HEK293T (cell line): ENCODE measurements around the gene TIMM22.

Source experiments
- BHLHE40 ChIP-seq: fragments of 450-650 bp; IDR thresholded peaks from 2 replicates; pipeline ENCODE4 v1.6.1; 2016; ENCODE audit warnings: mild to moderate bottlenecking, moderate library complexity, borderline replicate concordance
- CTBP1 ChIP-seq: fragments of 450-650 bp; IDR thresholded peaks from 2 replicates; pipeline ENCODE4 v1.6.1; 2016; ENCODE audit warnings: borderline replicate concordance
- FOXA1 ChIP-seq: fragments of 450-650 bp; IDR thresholded peaks from 2 replicates; pipeline ENCODE4 v1.6.1; 2016; ENCODE audit warnings: mild to moderate bottlenecking
- FOXK2 ChIP-seq: fragments of 450-650 bp; IDR thresholded peaks from 2 replicates; pipeline ENCODE4 v1.6.1; 2016; ENCODE audit warnings: mild to moderate bottlenecking
- FOXM1 ChIP-seq: fragments of 450-650 bp; IDR thresholded peaks from 2 replicates; pipeline ENCODE4 v1.6.1; 2017; ENCODE audit warnings: mild to moderate bottlenecking, borderline replicate concordance
- HDGF ChIP-seq: fragments of 450-650 bp; IDR thresholded peaks from 2 replicates; pipeline ENCODE4 v1.6.1; 2017; ENCODE audit warnings: antibody characterized with exemption, borderline replicate concordance
- LEF1 ChIP-seq: fragments of 450-650 bp; IDR thresholded peaks from 2 replicates; pipeline ENCODE4 v1.6.1; 2017; ENCODE audit warnings: mild to moderate bottlenecking, borderline replicate concordance
- NFRKB ChIP-seq: fragments of 450-650 bp; IDR thresholded peaks from 2 replicates; pipeline ENCODE4 v1.6.1; 2016; ENCODE audit warnings: mild to moderate bottlenecking, moderate library complexity
- PKNOX1 ChIP-seq: fragments of 450-650 bp; IDR thresholded peaks from 2 replicates; pipeline ENCODE4 v1.6.1; 2016
- SUZ12 ChIP-seq: fragments of 450-650 bp; IDR thresholded peaks from 2 replicates; pipeline ENCODE4 v1.6.1; 2016; ENCODE audit warnings: mild to moderate bottlenecking
- TARDBP ChIP-seq: fragments of 450-650 bp; IDR thresholded peaks from 2 replicates; pipeline ENCODE4 v1.6.1; 2016
- ZNF384 ChIP-seq: fragments of 450-650 bp; IDR thresholded peaks from 2 replicates; pipeline ENCODE4 v1.6.1; 2016

GRCh38 chr17:1007310-1008007, 10.5 kb downstream of the TIMM22 start:
- TF ChIP-seq HDGF (no peak), FOXM1 (no peak), PKNOX1 (no peak), FOXA1 (no peak), SUZ12 (no peak), BHLHE40 (no peak), TARDBP (no peak), CTBP1 (no peak), FOXK2 (no peak), ZNF384 (no peak), NFRKB (no peak), LEF1 (no peak)
